Measurements from ENCODE around the gene ATG7. TPM values are rescaled to one million over a fixed set of nuclear protein-coding genes. Genes with fewer than 3 reads are reported as not detected.

ATG7 gene
- total RNA-seq, 1 donor from 2014 or later: 53.5 TPM

DNA sequence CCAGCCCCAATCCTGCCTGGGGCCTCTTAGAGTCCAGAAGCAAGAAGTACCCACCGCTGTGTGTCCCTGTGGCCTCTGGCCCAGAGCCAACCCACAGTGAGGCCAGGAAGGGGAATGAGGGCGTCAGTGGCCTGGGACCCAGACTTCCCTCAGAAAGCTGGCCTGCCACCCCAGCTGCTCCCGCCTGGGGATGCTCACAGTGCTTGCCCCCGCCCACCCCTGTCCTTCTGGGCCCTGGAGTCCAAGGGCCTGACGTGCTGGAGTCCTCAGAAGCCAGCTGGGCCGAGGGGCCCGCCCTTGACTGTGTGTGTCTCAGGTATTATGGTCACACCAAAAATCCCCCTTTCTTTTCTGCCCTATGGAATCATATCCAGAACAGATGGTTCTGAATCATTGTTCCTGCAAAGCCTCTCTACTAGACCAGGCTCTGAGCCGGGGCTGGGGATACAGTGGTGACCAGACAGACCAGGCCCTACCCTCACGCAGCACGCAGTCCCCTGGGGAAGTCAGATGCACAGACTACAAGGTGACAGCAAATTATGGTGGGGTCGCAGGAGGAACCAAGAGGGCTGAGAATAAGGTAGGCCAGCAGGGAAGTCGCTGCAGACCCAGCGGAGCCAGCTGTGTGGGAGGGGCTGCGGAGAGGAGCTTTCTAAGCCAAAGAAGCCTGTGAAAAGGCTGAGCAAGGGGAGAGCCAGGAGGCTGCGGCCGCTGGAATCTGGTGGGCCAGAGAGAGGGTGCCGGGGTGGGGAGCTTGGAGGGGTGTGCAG, 272.4 kb downstream of the ATG7 start:
- peak overlapping the region; percentile 3 for H3K4me2 ChIP-seq
- no peak overlapping the region for H3K4me3 Mint-ChIP-seq
- no peaks in the 10 kb centered on the region for H3F3A ChIP-seq (ENCODE audit: low read depth)
- peaks cover 9% of the 10 kb centered on the region for H3K4me1 ChIP-seq
- no peaks in the 10 kb centered on the region for H3K27me3 ChIP-seq
- no peak overlapping the region for H3K9ac ChIP-seq
- no peaks in the 10 kb centered on the region for H3K36me3 ChIP-seq
- DNase-seq (ENCODE audit: low spot score): peak; percentile 55
- H3K27ac ChIP-seq: no peak overlapping the region
- H3K79me2 ChIP-seq (ENCODE audit: low read depth): no peaks in the 10 kb centered on the region
- peaks cover 25% of the 10 kb centered on the region for H3K36me3 Mint-ChIP-seq
- H3K27ac Mint-ChIP-seq: peak overlapping the region; percentile 90
- H3K9me3 ChIP-seq (ENCODE audit: low read depth): no peaks in the 10 kb centered on the region
- no peak overlapping the region for H3K4me3 ChIP-seq
- peaks cover 34% of the 10 kb centered on the region for H3K4me1 Mint-ChIP-seq
- H3K27me3 Mint-ChIP-seq (ENCODE audit: insufficient read depth, low read depth): peaks cover 8% of the 10 kb centered on the region
- no peak for TF ChIP-seq EZH2phosphoT487 (IDR thresholded peaks at IDR 0.05)
- TF ChIP-seq, protein P1, sequence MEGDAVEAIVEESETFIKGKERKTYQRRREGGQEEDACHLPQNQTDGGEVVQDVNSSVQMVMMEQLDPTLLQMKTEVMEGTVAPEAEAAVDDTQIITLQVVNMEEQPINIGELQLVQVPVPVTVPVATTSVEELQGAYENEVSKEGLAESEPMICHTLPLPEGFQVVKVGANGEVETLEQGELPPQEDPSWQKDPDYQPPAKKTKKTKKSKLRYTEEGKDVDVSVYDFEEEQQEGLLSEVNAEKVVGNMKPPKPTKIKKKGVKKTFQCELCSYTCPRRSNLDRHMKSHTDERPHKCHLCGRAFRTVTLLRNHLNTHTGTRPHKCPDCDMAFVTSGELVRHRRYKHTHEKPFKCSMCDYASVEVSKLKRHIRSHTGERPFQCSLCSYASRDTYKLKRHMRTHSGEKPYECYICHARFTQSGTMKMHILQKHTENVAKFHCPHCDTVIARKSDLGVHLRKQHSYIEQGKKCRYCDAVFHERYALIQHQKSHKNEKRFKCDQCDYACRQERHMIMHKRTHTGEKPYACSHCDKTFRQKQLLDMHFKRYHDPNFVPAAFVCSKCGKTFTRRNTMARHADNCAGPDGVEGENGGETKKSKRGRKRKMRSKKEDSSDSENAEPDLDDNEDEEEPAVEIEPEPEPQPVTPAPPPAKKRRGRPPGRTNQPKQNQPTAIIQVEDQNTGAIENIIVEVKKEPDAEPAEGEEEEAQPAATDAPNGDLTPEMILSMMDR (IDR thresholded peaks at IDR 0.05): no peak
- TF ChIP-seq EZH2 (IDR thresholded peaks at IDR 0.05): no peak
- no peaks in the 10 kb centered on the region for H4K20me1 ChIP-seq (ENCODE audit: low read depth)
- peaks cover 8% of the 10 kb centered on the region for H3K9me3 Mint-ChIP-seq
- no peak overlapping the region for H2AFZ ChIP-seq (replicated peaks)

DNA sequence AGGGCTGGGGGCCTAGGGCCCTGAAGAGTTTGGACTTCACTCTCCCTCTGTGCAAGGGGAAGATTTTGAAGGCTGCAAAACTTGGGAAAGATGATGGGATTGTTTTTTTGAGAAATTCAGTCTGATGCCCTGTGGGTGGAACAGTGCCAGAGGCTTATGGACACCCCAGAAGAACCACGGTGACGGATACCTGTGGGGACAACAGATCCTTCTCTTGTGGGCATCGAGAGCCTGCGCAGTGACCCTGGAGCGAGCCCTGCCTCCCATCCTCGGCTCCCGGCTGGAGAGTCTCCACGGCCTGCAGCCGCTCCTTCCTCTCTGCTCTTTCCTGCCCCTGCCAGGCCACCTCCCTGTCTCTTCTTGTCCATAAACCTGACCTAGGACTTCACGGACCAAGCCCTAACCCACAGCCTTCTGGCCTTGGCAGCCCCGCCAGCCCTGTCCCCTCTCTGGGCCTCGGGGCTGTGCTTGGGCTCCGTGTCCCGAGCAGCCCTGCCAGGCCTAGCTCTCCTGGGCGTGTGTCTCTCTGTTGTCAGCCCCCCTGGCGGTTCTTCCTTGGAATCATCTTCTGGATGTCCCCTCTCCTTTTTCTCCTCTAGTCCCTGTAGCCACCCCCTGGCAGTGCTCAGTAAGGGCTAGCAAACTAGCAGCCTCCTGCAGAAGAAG, 273.1 kb downstream of the ATG7 start:
- Mint-ChIP-seq H3K9me3 (peaks cover 11% of the 10 kb centered on the region), H3K4me1 (peaks cover 31% of the 10 kb centered on the region), H3K4me3 (no peak overlapping the region), H3K27me3 (ENCODE audit: insufficient read depth, low read depth) (peaks cover 9% of the 10 kb centered on the region), H3K36me3 (peaks cover 23% of the 10 kb centered on the region), H3K27ac (peak overlapping the region; percentile 90)
- Histone ChIP-seq H3K27ac (no peak overlapping the region), H3K36me3 (no peaks in the 10 kb centered on the region), H3K4me2 (peak overlapping the region; percentile 3), H2AFZ (replicated peaks) (no peak overlapping the region), H3F3A (ENCODE audit: low read depth) (no peaks in the 10 kb centered on the region), H4K20me1 (ENCODE audit: low read depth) (no peaks in the 10 kb centered on the region), H3K9me3 (ENCODE audit: low read depth) (no peaks in the 10 kb centered on the region), H3K79me2 (ENCODE audit: low read depth) (no peaks in the 10 kb centered on the region), H3K4me3 (no peak overlapping the region), H3K9ac (no peak overlapping the region), H3K27me3 (no peaks in the 10 kb centered on the region), H3K4me1 (peaks cover 9% of the 10 kb centered on the region)
- no peak for DNase-seq (ENCODE audit: low spot score)
- TF ChIP-seq, protein P1 (IDR thresholded peaks at IDR 0.05): no peak
- no peak for TF ChIP-seq EZH2phosphoT487 (IDR thresholded peaks at IDR 0.05)

DNA sequence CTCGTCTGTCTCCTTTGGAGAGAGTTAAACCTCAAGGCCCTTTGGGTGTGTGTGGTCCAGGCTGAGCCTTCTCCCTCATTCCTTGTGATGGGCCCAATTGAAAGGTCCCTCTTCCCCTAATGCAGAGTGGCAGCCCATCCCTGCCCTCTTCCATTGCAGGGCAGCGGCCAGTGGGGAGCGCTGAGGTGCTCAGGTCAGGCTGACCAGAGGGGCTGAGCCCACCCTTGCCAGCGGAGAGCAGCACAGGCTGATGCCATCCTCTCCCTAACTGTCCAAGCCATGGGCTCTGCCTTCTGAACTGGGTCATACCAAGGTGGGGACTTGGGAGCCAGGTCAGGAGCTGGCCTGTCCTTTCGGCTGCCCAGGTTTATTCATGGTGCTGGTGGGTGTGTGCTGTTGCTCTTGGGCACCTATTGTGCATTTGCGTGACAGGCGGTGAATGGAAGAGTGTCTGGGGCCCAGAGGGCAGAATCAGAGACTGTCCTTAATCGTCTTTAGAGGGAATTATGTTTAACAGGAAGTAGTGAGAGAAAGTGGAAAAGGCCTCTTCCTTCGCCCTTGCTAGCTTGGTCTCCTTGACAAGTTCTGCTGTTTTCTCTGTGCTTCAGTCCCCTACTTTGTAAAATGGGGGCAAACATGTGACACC, 274.6 kb downstream of the ATG7 start:
- H3K27ac Mint-ChIP-seq: peak overlapping the region; percentile 50
- no peaks in the 10 kb centered on the region for H3K79me2 ChIP-seq (ENCODE audit: low read depth)

More for the DNA sequence above, 274.6 kb downstream of the ATG7 start:
- DNase-seq (ENCODE audit: low spot score): no peak
- Histone ChIP-seq H3F3A (ENCODE audit: low read depth) (no peaks in the 10 kb centered on the region), H4K20me1 (ENCODE audit: low read depth) (no peaks in the 10 kb centered on the region), H3K9me3 (ENCODE audit: low read depth) (no peaks in the 10 kb centered on the region), H3K4me1 (peaks cover 9% of the 10 kb centered on the region), H3K9ac (no peak overlapping the region), H2AFZ (replicated peaks) (no peak overlapping the region), H3K36me3 (no peaks in the 10 kb centered on the region), H3K4me2 (no peak overlapping the region), H3K4me3 (no peak overlapping the region), H3K27ac (no peak overlapping the region), H3K27me3 (no peaks in the 10 kb centered on the region)
- Mint-ChIP-seq H3K9me3 (peaks cover 20% of the 10 kb centered on the region), H3K27me3 (ENCODE audit: insufficient read depth, low read depth) (peaks cover 9% of the 10 kb centered on the region), H3K36me3 (peaks cover 30% of the 10 kb centered on the region), H3K4me3 (peak overlapping the region; percentile 27), H3K4me1 (peaks cover 35% of the 10 kb centered on the region)
- no peak for TF ChIP-seq EZH2 (IDR thresholded peaks at IDR 0.05)
- no peak for TF ChIP-seq EZH2phosphoT487 (IDR thresholded peaks at IDR 0.05)
- TF ChIP-seq, protein P1 (IDR thresholded peaks at IDR 0.05): no peak

All from neural progenitor cell (in vitro differentiated cells).